HG03196 (cell line): Measurements from ENCODE around the gene ANAPC16.
"Not testable (repeated sequence)": the region's sequence is repeated elsewhere in the genome, so short reads cannot be mapped to it uniquely, and the experiment has no call there.

Experiments
- ATAC-seq: cut with Tn5 transposase; IDR thresholded peaks from one replicate; pipeline ENCODE4 v1.9.1; 2021; ENCODE audit not compliant: unreplicated experiment

ANAPC16 gene

GRCh38 chr10:72277340-72277995, 61.7 kb downstream of the ANAPC16 start:
- ATAC-seq = no peak

GRCh38 chr10:72277996-72278667, 62.3 kb downstream of the ANAPC16 start:
- no peak for ATAC-seq

GRCh38 chr10:72278668-72279393, 63.0 kb downstream of the ANAPC16 start:
- no peak for ATAC-seq

- ATAC-seq = not testable (repeated sequence)
These were observed 63.8 kb downstream of the ANAPC16 start for GRCh38 chr10:72279587-72279986.

GRCh38 chr10:72283131-72283530, 67.3 kb downstream of the ANAPC16 start:
- ATAC-seq = no peak
